ENCODE data around the gene GAP43.

Gene GAP43

GRCh38 chr3:115663414-115663813 is 40.1 kb downstream of the GAP43 start:
- DNase-seq = peak in 1 of 2 donors; percentile 31

GRCh38 chr3:115666081-115666480 is 42.8 kb downstream of the GAP43 start:
- DNase-seq = no peak

GRCh38 chr3:115666920-115667737 is 43.8 kb downstream of the GAP43 start:
- peak in 1 of 2 donors; percentile 27 for DNase-seq

- DNase-seq = no peak
These were observed 44.4 kb downstream of the GAP43 start for GRCh38 chr3:115667738-115668065.

- no peak for DNase-seq
These were observed 47.6 kb downstream of the GAP43 start for GRCh38 chr3:115670911-115671310.

GRCh38 chr3:115671761-115672455 is 48.6 kb downstream of the GAP43 start:
- DNase-seq = no peak

GRCh38 chr3:115673881-115674280 is 50.6 kb downstream of the GAP43 start:
- no peak for DNase-seq

GRCh38 chr3:115676336-115676735 is 53.0 kb downstream of the GAP43 start:
- no peak for DNase-seq

GRCh38 chr3:115680803-115681345 is 57.6 kb downstream of the GAP43 start:
- no peak for DNase-seq

GRCh38 chr3:115681736-115682135 is 58.4 kb downstream of the GAP43 start:
- DNase-seq = no peak

GRCh38 chr3:115683305-115683704 is 60.0 kb downstream of the GAP43 start:
- DNase-seq = no peak

GRCh38 chr3:115683773-115684172 is 60.5 kb downstream of the GAP43 start:
- no peak for DNase-seq

- no peak for DNase-seq
These were observed 61.8 kb downstream of the GAP43 start for GRCh38 chr3:115685097-115685496.

GRCh38 chr3:115687721-115688120 is 64.4 kb downstream of the GAP43 start:
- DNase-seq = no peak

- no peak for DNase-seq
These were observed 65.1 kb downstream of the GAP43 start for GRCh38 chr3:115688418-115688817.

- no peak for DNase-seq
These were observed 66.6 kb downstream of the GAP43 start for GRCh38 chr3:115689928-115690327.

GRCh38 chr3:115691964-115692363 is 68.7 kb downstream of the GAP43 start:
- DNase-seq = no peak

GRCh38 chr3:115692887-115693524 is 69.7 kb downstream of the GAP43 start:
- peak; percentile 50 to 85 for DNase-seq

- DNase-seq = no peak
These were observed 70.6 kb downstream of the GAP43 start for GRCh38 chr3:115693868-115694267.

GRCh38 chr3:115695090-115695489 is 71.8 kb downstream of the GAP43 start:
- no peak for DNase-seq

GRCh38 chr3:115697263-115698053 is 74.1 kb downstream of the GAP43 start:
- DNase-seq = no peak

GRCh38 chr3:115698851-115699591 is 75.7 kb downstream of the GAP43 start:
- no peak for DNase-seq

Measured in inflammatory macrophage treated with lipopolysaccharide for 1 hour (primary cell).